K562 (cell line): Measurements from ENCODE around the gene BIN1. TPM values are rescaled to one million over a fixed set of nuclear protein-coding genes. Genes with fewer than 3 reads are reported as not detected.

Experiments
- ATAC-seq: fragments of 200-7000 bp; cut with Tn5 transposase; 3 replicates; pipeline ENCODE4 v1.9.1; 2020; ENCODE audit warnings: moderate library complexity
- BruUV-seq: library from RNA; stranded (reverse); fragments of 400-500 nt; replicated peaks from 2 replicates; lab custom pipeline; 2021; lab: Mats Ljungman, UMichigan
- CTCF ChIA-PET: fragments of 300-600 bp; formaldehyde crosslinking; extraction: SDS; loops from one replicate; lab custom pipeline; 2021; ENCODE audit warnings: low intra/inter-chr PET ratio; lab: Yijun Ruan, JAX
- POLR2A ChIA-PET: fragments of 300-600, 350-650 bp; sonication (Branson Sonifier 250); formaldehyde crosslinking; extraction: SDS; loops from one replicate; lab custom pipeline; 2021; ENCODE audit warnings: antibody characterized with exemption, inconsistent platforms; lab: Yijun Ruan, JAX
- DNase-seq, 4 experiments: peaks; one replicate each; pipeline versions ENCODE4 v3.0.0 to v3.0.0-alpha.2; 2011 to 2018; ENCODE audit warnings: low spot score in 3 of 4, mixed read lengths in 3 of 4; ENCODE audit errors: extremely low read depth in 1 of 4
- FAIRE-seq: peaks from 2 replicates; lab custom pipeline; 2011; peaks lifted over from hg19 to GRCh38; lab: Jason Lieb, UNC
- H2AFZ ChIP-seq: 2 replicates; pipeline ENCODE4 v1.6.0; 2011; ENCODE audit warnings: low read depth, low read length, control low read depth, inconsistent platforms
- H3K27ac ChIP-seq: fragments of 200-600 bp; 3 replicates; pipeline ENCODE4 v1.8.0; 2011; ENCODE audit warnings: low read depth, mild to moderate bottlenecking, control low read depth, inconsistent platforms, low read length, moderate library complexity, mixed read lengths; ENCODE audit errors: extremely low read depth
- H3K27me3 ChIP-seq, 2 experiments: fragments of 300-600 bp in 1 of 2; 2 replicates in 1 of 2; 3 replicates in 1 of 2; pipeline versions ENCODE4 v1.6.0 to v1.8.0; 2011; ENCODE audit warnings: inconsistent platforms in 2 of 2, low read length in 2 of 2, mild to moderate bottlenecking in 1 of 2, mixed read lengths in 1 of 2, moderate library complexity in 1 of 2; ENCODE audit not compliant: control insufficient read depth in 2 of 2, insufficient read depth in 2 of 2
- H3K36me3 ChIP-seq: fragments of 300-600 bp; 3 replicates; pipeline ENCODE4 v1.8.0; 2011; ENCODE audit warnings: mild to moderate bottlenecking, low read length, inconsistent platforms; ENCODE audit not compliant: control insufficient read depth, insufficient read depth
- H3K4me1 ChIP-seq, 2 experiments: fragments of 200-600 bp in 1 of 2; replicated peaks in 1 of 2; 2 replicates in 1 of 2; 3 replicates in 1 of 2; pipeline versions ENCODE4 v1.5.1 to v1.8.0; 2011; ENCODE audit warnings: inconsistent platforms in 2 of 2, low read length in 2 of 2, mild to moderate bottlenecking in 1 of 2, mixed read lengths in 1 of 2, moderate library complexity in 1 of 2; ENCODE audit not compliant: control insufficient read depth in 2 of 2, insufficient read depth in 2 of 2
- H3K4me2 ChIP-seq: 2 replicates; pipeline ENCODE4 v1.6.1; 2011; ENCODE audit warnings: low read length, control low read depth, inconsistent platforms, mixed read lengths; ENCODE audit not compliant: insufficient read depth
- H3K4me3 ChIP-seq: fragments of 200-600 bp; sonication (generic), shearing (Covaris generic); 2 replicates; pipeline ENCODE4 v1.5.1; 2016; ENCODE audit warnings: control low read depth, inconsistent platforms
- H3K79me2 ChIP-seq: fragments of 200-600 bp; 3 replicates; pipeline ENCODE4 v1.8.0; 2011; ENCODE audit warnings: low read length, inconsistent platforms; ENCODE audit not compliant: control insufficient read depth, insufficient read depth
- H3K9ac ChIP-seq, 2 experiments: 2 replicates each; pipeline versions ENCODE4 v1.6.0 to v1.6.1; 2011; ENCODE audit warnings: low read depth in 2 of 2, low read length in 2 of 2, control low read depth in 1 of 2, inconsistent platforms in 1 of 2, mild to moderate bottlenecking in 1 of 2, mixed read lengths in 1 of 2; ENCODE audit not compliant: insufficient read depth in 1 of 2
- H3K9me1 ChIP-seq: one replicate; pipeline ENCODE4 v1.6.0; 2011; ENCODE audit warnings: inconsistent platforms, mild to moderate bottlenecking, low read length, moderate library complexity; ENCODE audit not compliant: control insufficient read depth, insufficient read depth
- H3K9me3 ChIP-seq: replicated peaks from 2 replicates; pipeline ENCODE4 v1.5.1; 2011; ENCODE audit warnings: low read depth, low read length, inconsistent platforms; ENCODE audit not compliant: control insufficient read depth, insufficient read depth
- H4K20me1 ChIP-seq: replicated peaks from 2 replicates; pipeline ENCODE4 v1.6.1; 2011; ENCODE audit warnings: low read length, inconsistent platforms, mixed read lengths; ENCODE audit not compliant: control insufficient read depth, insufficient read depth
- ARNT ChIP-seq, 2 experiments: fragments of 450-650 bp; IDR thresholded peaks; 2 replicates each; pipeline ENCODE4 v1.6.1; 2016; ENCODE audit warnings: mild to moderate bottlenecking in 1 of 2
- CREB5 ChIP-seq: fragments of 250-450 bp; sonication (Bioruptor Pico); IDR thresholded peaks from 2 replicates; pipeline ENCODE4 v1.5.0; 2020; ENCODE audit warnings: mild to moderate bottlenecking
- FOXO4 ChIP-seq: fragments of 450-650 bp; formaldehyde crosslinking; IDR thresholded peaks from 2 replicates; pipeline ENCODE4 v1.4.0; 2020; ENCODE audit warnings: mild to moderate bottlenecking, moderate library complexity
- KLF6 ChIP-seq: fragments of 250-450 bp; sonication (Bioruptor Pico); IDR thresholded peaks from 2 replicates; pipeline ENCODE4 v1.4.0; 2020; ENCODE audit warnings: mild to moderate bottlenecking, moderate library complexity, borderline replicate concordance
- RBFOX2 ChIP-seq: fragments of 200-400 bp; formaldehyde crosslinking; IDR thresholded peaks from 2 replicates; pipeline ENCODE4 v1.6.1; 2017; ENCODE audit warnings: low read depth, mild to moderate bottlenecking, low read length, moderate library complexity
- SAFB2 ChIP-seq: fragments of 200-400 bp; formaldehyde crosslinking; IDR thresholded peaks from 2 replicates; pipeline ENCODE4 v1.6.1; 2018; ENCODE audit warnings: borderline replicate concordance, low read length, low read depth, moderate library complexity; ENCODE audit not compliant: severe bottlenecking
- STAG1 ChIP-seq: sonication (generic); formaldehyde crosslinking; IDR thresholded peaks from 2 replicates; pipeline ENCODE4 v1.5.0; 2020; ENCODE audit warnings: missing genetic modification reagents, borderline replicate concordance
- ZNF124 ChIP-seq: sonication (generic); formaldehyde crosslinking; IDR thresholded peaks from 2 replicates; pipeline ENCODE4 v1.8.1; 2022; ENCODE audit warnings: missing genetic modification reagents
- ZNF384 ChIP-seq: IDR thresholded peaks from 2 replicates; pipeline ENCODE4 v1.6.1; 2012; ENCODE audit warnings: low read depth, low read length, improper control_type of control experiment
- ZNF785 ChIP-seq: fragments of 250-450 bp; sonication (Bioruptor Pico); IDR thresholded peaks from 2 replicates; pipeline ENCODE4 v1.4.0; 2020; ENCODE audit warnings: mild to moderate bottlenecking
- WGBS: fragments of 100-300 bp; shearing (Covaris generic); methylation state at CpG from one replicate; pipeline ENCODE4 v1.1.6; 2016; ENCODE audit warnings: low coverage, mixed read lengths; ENCODE audit not compliant: insufficient coverage; ENCODE audit errors: missing lambda C conversion rate; 5-methylcytosine and 5-hydroxymethylcytosine counted together
- in situ Hi-C: fragments of 300-500 bp; cut with MboI; formaldehyde crosslinking; loops from 4 replicates; pipeline ENCODE4 v1.15.0; 2018; ENCODE audit warnings: inconsistent platforms, mixed read lengths
- intact Hi-C: fragments of 100-400 bp; cut with micrococcal nuclease; formaldehyde crosslinking; loops from 2 replicates; pipeline ENCODE4 v1.14.2; 2022
- polyA plus RNA-seq, 8 experiments: library from polyadenylated mRNA; depleted of rRNA in 4 of 8; stranded (reverse) in 5 of 8; unstranded in 3 of 8; fragments of >200 nt; fragmentation: Nextera tagmentation in 2 of 8; fragmentation: Illumina TruSeq in 1 of 8; extraction: Ambion mirVana in 2 of 8; extraction: Trizol in 1 of 8; gene quantifications; 2 replicates each; pipeline versions ENCODE4 v1.2.1 to v1.2.3, GENCODE V29; 2011 to 2014; ENCODE audit warnings: inconsistent platforms in 1 of 8, missing spikeins in 1 of 8
- total RNA-seq, 7 experiments: library from RNA; depleted of rRNA in 6 of 7; stranded (reverse); fragments of >200 nt in 6 of 7; fragmentation: Illumina TruSeq in 2 of 7; extraction: Trizol in 2 of 7; gene quantifications; 2 replicates each; pipeline versions ENCODE4 v1.2.1 to v1.2.3, GENCODE V29; 2011 to 2021; ENCODE audit warnings: low replicate concordance in 1 of 7
- TF ChIP-seq, protein P1 (sequence below): fragments of 450-650 bp; IDR thresholded peaks from 2 replicates; pipeline ENCODE4 v1.6.1; 2018; ENCODE audit not compliant: partially characterized antibody

BIN1 gene
- total and polyA plus RNA-seq, 9 of the 15 experiments (the other 6 are each of a cell fraction or from before 2014, with no cell fraction given) = 0.04 to 2.8 (median 0.79) TPM; not detected in 1

- POLR2A ChIA-PET = interaction anchor here (0.6 kb wide), 1 partner anchor 214 kb away, joined by 3 read pairs; no protein-coding TSS in a partner anchor
- WGBS = 6% methylated on average over 15 of the region's 15 CpGs
- H3K4me2 ChIP-seq = no peak overlapping the region
- no peak for TF ChIP-seq ARNT (IDR thresholded peaks at IDR 0.05)
- TF ChIP-seq, protein P1, sequence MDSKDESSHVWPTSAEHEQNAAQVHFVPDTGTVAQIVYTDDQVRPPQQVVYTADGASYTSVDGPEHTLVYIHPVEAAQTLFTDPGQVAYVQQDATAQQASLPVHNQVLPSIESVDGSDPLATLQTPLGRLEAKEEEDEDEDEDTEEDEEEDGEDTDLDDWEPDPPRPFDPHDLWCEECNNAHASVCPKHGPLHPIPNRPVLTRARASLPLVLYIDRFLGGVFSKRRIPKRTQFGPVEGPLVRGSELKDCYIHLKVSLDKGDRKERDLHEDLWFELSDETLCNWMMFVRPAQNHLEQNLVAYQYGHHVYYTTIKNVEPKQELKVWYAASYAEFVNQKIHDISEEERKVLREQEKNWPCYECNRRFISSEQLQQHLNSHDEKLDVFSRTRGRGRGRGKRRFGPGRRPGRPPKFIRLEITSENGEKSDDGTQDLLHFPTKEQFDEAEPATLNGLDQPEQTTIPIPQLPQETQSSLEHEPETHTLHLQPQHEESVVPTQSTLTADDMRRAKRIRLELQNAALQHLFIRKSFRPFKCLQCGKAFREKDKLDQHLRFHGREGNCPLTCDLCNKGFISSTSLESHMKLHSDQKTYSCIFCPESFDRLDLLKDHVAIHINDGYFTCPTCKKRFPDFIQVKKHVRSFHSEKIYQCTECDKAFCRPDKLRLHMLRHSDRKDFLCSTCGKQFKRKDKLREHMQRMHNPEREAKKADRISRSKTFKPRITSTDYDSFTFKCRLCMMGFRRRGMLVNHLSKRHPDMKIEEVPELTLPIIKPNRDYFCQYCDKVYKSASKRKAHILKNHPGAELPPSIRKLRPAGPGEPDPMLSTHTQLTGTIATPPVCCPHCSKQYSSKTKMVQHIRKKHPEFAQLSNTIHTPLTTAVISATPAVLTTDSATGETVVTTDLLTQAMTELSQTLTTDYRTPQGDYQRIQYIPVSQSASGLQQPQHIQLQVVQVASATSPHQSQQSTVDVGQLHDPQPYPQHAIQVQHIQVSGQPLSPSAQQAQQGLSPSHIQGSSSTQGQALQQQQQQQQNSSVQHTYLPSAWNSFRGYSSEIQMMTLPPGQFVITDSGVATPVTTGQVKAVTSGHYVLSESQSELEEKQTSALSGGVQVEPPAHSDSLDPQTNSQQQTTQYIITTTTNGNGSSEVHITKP = no peak
- TF ChIP-seq ZNF785 (CRISPR knock-in tag) = no peak
- TF ChIP-seq CREB5 (CRISPR knock-in tag) = no peak
- no peak for TF ChIP-seq FOXO4
- TF ChIP-seq ZNF384 = no peak
- no peak for TF ChIP-seq SAFB2
- no peak for TF ChIP-seq KLF6 (CRISPR knock-in tag)
- TF ChIP-seq RBFOX2 = no peak
- TF ChIP-seq STAG1 (CRISPR knock-in tag) = no peak
- no peak for TF ChIP-seq ZNF124 (CRISPR knock-in tag)
- FAIRE-seq (no peak), ATAC-seq (no peak), DNase-seq (no peak)
- in situ Hi-C loops = no loop called here
- H4K20me1 ChIP-seq = peaks cover 8% of the 10 kb centered on the region; the same call in 1 of the 2 replicates
- no peak overlapping the region for H2AFZ ChIP-seq
- CTCF ChIA-PET = interaction anchor here (0.6 kb wide), 2 partner anchors 522 to 654 kb away, joined by 3 read pairs; no protein-coding TSS in a partner anchor
- no peaks in the 10 kb centered on the region for H3K36me3 ChIP-seq
- H3K4me3 ChIP-seq = no peak overlapping the region
- no peaks in the 10 kb centered on the region for H3K9me1 ChIP-seq
- H3K9me3 ChIP-seq = no peaks in the 10 kb centered on the region
- intact Hi-C loops = no loop called here
- no peaks in the 10 kb centered on the region for H3K79me2 ChIP-seq
- H3K4me1 ChIP-seq = peaks cover 0 to 55% of the 10 kb centered on the region in 2 experiments; a peak in 2 of 5 replicates
- no TSS peak for BruUV-seq
- H3K27ac ChIP-seq = no peak overlapping the region
- H3K9ac ChIP-seq = peak overlapping the region in 1 of 2 experiments; percentile 31; a peak in 1 of 4 replicates
- H3K27me3 ChIP-seq = peaks cover 7 to 94% of the 10 kb centered on the region in 2 experiments; a peak in 4 of 5 replicates
Observed at GRCh38 chr2:127048969-127049897, 57.7 kb downstream of the BIN1 start.
